Loucy (cell line): ENCODE results near the gene CSTF3.

Experiments
- EZH2phosphoT487 ChIP-seq: fragments of 200-600 bp; IDR thresholded peaks from 2 replicates; pipeline ENCODE4 v1.6.1; 2018; ENCODE audit warnings: antibody characterized with exemption, mild to moderate bottlenecking, moderate library complexity, borderline replicate concordance
- TF ChIP-seq, protein P1 (sequence below): fragments of 200-600 bp; sonication (generic); conservative IDR thresholded peaks from 2 replicates; pipeline ENCODE4 v1.5.1; 2014; ENCODE audit warnings: mild to moderate bottlenecking, antibody characterized with exemption, low read length

DNA sequence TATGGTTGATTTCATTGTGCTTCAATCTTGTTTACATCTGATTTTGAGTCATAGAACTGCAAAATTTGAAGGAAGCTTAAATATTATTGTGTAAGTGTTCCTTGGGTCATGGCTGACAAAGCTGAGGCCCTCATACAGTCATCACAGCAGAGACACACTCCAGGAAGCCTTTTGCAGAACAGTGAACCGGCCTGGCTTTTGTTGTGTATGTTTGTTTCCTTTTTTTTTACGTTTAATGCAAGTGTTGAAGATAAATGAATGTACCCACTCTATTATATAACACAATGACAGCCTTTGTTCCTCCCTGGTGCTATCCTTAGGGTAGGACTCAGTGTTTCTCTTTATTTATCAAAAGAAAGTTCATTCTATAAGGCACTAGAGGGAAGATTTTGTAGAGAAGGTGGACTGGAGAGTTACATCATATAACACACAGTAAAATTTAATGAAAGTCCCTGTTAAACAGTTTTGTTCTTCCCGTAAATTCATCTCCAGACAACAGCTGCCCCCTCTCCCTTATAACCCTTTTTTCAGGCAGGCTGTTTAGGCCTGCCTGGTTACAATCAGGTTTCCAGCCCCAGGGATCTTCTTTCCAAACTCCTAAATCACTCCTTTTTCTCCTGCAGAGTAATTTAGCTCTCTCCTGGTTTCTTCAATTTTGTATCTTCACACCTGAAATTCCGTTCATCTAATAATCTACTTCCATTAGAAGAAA is 34.3 kb upstream of the CSTF3 start:
- TF ChIP-seq, protein P1, sequence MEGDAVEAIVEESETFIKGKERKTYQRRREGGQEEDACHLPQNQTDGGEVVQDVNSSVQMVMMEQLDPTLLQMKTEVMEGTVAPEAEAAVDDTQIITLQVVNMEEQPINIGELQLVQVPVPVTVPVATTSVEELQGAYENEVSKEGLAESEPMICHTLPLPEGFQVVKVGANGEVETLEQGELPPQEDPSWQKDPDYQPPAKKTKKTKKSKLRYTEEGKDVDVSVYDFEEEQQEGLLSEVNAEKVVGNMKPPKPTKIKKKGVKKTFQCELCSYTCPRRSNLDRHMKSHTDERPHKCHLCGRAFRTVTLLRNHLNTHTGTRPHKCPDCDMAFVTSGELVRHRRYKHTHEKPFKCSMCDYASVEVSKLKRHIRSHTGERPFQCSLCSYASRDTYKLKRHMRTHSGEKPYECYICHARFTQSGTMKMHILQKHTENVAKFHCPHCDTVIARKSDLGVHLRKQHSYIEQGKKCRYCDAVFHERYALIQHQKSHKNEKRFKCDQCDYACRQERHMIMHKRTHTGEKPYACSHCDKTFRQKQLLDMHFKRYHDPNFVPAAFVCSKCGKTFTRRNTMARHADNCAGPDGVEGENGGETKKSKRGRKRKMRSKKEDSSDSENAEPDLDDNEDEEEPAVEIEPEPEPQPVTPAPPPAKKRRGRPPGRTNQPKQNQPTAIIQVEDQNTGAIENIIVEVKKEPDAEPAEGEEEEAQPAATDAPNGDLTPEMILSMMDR, result no peak
- TF ChIP-seq EZH2phosphoT487, result no peak
